ENCODE results near the gene WAPL. TPM values are rescaled to one million over a fixed set of nuclear protein-coding genes. Genes with fewer than 3 reads are reported as not detected.

Gene WAPL
- total and polyA plus RNA-seq, 8 donors = 28.2 to 48.0 (median 44.3) TPM

DNA sequence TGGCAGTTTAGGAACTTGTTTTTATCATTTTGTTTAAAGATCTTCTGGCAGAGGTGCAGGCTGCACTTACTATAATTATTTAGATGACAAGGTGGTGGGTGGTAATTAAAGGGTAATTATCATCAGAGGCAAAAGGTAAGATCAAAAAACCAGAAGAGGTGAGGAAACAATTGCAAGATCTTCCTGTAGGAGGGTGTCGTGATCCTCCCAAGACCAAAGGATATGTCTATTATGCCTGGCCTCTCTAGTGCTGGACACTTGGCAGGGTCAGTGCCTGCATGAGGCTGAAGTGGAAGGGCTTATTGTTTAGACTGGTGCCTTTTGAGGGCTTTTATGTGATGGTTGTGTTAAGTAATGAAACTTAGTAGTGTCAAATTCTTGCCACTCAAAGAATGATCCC is 1.8 kb upstream of the WAPL start:
- Histone ChIP-seq H3K4me1 (peaks cover 13 to 39% of the 10 kb centered on the region in 2 donors), H3K4me3 (no peak overlapping the region), H3K9me3 (no peaks in the 10 kb centered on the region), H3K36me3 (no peaks in the 10 kb centered on the region), H3K27ac (no peak overlapping the region), H3K27me3 (no peaks in the 10 kb centered on the region)
- intact Hi-C loops (cut with DNase I) = no loop called here
- TF ChIP-seq, protein P1, sequence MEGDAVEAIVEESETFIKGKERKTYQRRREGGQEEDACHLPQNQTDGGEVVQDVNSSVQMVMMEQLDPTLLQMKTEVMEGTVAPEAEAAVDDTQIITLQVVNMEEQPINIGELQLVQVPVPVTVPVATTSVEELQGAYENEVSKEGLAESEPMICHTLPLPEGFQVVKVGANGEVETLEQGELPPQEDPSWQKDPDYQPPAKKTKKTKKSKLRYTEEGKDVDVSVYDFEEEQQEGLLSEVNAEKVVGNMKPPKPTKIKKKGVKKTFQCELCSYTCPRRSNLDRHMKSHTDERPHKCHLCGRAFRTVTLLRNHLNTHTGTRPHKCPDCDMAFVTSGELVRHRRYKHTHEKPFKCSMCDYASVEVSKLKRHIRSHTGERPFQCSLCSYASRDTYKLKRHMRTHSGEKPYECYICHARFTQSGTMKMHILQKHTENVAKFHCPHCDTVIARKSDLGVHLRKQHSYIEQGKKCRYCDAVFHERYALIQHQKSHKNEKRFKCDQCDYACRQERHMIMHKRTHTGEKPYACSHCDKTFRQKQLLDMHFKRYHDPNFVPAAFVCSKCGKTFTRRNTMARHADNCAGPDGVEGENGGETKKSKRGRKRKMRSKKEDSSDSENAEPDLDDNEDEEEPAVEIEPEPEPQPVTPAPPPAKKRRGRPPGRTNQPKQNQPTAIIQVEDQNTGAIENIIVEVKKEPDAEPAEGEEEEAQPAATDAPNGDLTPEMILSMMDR (IDR thresholded peaks at IDR 0.05) = no peak
- DNase-seq (no peak), ATAC-seq (no peak)

DNA sequence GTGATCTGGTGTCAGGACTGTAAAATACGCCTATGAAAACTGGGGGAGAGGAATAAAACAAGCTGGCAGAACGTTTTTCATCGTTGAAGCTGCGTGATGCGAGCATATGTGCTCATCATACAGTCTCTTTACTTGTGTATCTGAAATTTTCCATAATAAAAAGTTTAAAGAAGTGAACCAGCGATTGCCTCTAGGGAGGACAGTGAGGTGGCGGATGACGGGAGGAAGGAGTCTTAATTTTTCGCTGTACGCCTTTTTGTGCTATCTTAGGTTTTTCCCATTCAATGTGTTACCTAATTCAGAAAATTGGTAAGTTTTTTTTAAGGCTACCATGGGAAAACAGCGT is 891 bp upstream of the WAPL start:
- TF ChIP-seq, protein P1 (IDR thresholded peaks at IDR 0.05) = no peak
- Histone ChIP-seq H3K27ac (peak overlapping the region in 1 of 2 donors; percentile 98), H3K9me3 (no peaks in the 10 kb centered on the region), H3K27me3 (no peaks in the 10 kb centered on the region), H3K36me3 (peaks cover 0 to 6% of the 10 kb centered on the region in 2 donors), H3K4me3 (peak overlapping the region; percentile 91 to 99), H3K4me1 (peaks cover 13 to 48% of the 10 kb centered on the region in 2 donors)
- ATAC-seq (no peak), DNase-seq (no peak)
- intact Hi-C loops (cut with DNase I) = no loop called here

DNA sequence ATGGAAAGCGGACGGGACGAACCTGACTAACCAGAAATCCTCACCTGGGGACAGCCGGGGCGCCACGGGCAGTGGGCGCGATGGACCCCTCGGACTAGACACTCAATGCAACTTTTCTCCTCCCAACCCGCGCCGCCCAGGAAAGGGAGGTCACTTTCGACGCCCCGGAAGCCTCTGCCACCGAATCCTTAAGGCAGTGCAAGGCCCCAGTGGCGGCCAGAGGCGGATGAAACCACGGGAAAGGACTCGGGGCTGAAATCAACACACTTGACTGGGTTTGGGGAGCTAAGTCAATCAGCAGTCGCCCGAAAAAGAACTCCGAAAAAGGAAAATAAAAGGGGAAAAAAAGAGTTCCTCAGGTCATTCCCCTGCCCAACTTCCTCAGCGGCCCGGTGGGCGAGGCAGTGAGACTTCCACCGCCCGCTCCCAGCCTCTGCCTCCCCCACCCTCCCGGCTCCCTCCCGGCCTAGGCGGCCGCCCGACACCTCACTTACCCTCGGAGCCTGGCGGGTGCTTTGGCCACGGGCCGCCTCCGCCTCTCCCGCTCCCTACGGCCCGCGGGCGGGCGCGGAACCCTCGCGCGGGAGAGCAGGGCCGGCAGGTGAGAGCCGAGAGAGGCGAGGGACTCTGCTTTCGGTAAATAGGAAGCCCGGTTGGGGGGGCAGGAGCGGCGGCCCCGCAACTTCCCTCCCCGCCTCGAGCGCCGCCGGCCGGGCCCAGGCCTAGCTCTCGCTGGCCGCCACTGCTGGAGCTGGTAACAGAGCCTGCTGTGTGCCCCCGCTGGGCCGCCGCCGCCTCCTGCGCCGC is 518 bp downstream of the WAPL start:
- H3K4me1 ChIP-seq = peaks cover 13 to 59% of the 10 kb centered on the region in 2 donors
- intact Hi-C loops (cut with DNase I) = no loop called here
- peaks cover 0 to 19% of the 10 kb centered on the region in 2 donors for H3K36me3 ChIP-seq
- H3K4me3 ChIP-seq = peak overlapping the region; percentile 91 to 99
- no peaks in the 10 kb centered on the region for H3K27me3 ChIP-seq
- ATAC-seq (peak; percentile 62), DNase-seq (peak; percentile 46 to 88 (median 64))
- H3K9me3 ChIP-seq = no peaks in the 10 kb centered on the region
- peak overlapping the region; percentile 95 to 98 for H3K27ac ChIP-seq
- TF ChIP-seq, protein P1 (IDR thresholded peaks at IDR 0.05) = no peak

DNA sequence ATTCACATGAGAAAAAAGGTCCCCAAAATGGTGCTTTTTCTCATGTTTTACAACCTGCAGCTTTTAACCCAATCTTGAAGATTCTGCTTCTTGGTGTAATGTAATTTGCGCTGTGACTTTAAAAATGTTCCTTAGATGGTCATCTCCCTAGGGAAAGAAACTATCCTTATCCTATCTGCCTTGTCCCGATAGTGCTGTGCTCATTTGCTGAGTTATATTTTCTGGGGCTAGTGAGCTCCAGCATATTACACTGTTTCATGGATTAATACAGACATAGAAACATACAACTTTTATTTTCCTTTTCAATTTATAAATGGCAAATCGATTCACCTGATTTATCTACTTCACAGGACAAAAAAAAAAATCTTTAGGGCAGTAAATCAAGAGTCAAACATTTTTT is 2.8 kb downstream of the WAPL start:
- Histone ChIP-seq H3K9me3 (no peaks in the 10 kb centered on the region), H3K27ac (no peak overlapping the region), H3K4me3 (no peak overlapping the region), H3K36me3 (peaks cover 0 to 36% of the 10 kb centered on the region in 2 donors), H3K4me1 (peaks cover 13 to 75% of the 10 kb centered on the region in 2 donors), H3K27me3 (no peaks in the 10 kb centered on the region)
- intact Hi-C loops (cut with DNase I) = no loop called here
- ATAC-seq = no peak
- no peak for DNase-seq
- TF ChIP-seq, protein P1 (IDR thresholded peaks at IDR 0.05) = no peak

DNA sequence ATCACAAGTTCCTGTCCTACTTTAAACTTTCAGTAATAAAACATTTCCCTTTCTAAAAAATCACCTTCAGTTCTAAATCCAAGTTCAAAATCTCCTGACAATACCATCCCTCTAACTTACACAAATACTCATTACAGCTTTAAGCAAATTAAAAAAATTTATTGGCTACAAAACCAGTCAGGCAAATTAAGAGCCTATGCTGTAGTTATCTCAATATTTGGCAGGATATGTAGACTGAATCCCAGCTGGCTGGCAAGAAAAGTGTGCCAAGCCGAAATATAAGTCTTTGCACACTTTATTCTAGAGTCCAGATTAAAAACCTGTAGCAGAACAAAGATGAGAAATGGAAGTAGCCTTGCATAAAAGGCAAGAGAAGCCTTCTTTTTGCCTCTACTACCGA is 9.5 kb downstream of the WAPL start:
- Histone ChIP-seq H3K4me3 (no peak overlapping the region), H3K9me3 (no peaks in the 10 kb centered on the region), H3K27ac (no peak overlapping the region), H3K4me1 (peaks cover 0 to 63% of the 10 kb centered on the region in 2 donors), H3K27me3 (no peaks in the 10 kb centered on the region), H3K36me3 (peaks cover 0 to 34% of the 10 kb centered on the region in 2 donors)
- DNase-seq = no peak
- no peak for ATAC-seq
- intact Hi-C loops (cut with DNase I) = no loop called here
- TF ChIP-seq, protein P1 (IDR thresholded peaks at IDR 0.05) = no peak

All from left lung (tissue), 10 donors.